Upper lobe of left lung (tissue), 4 donors: ENCODE measurements around the gene SDE2.

Experiments used
- EP300 ChIP-seq, 4 donors: sonication (generic); formaldehyde crosslinking; IDR thresholded peaks; one replicate each; pipeline ENCODE4 v1.5.1; 2017; ENCODE audit warnings: antibody characterized with exemption in 4 of 4, control low read depth in 2 of 4
- POLR2A ChIP-seq, 4 donors: fragments of 450-650 bp; IDR thresholded peaks; one replicate each; pipeline ENCODE4 v1.5.1; 2016 to 2017; ENCODE audit warnings: antibody characterized with exemption in 4 of 4, mild to moderate bottlenecking in 2 of 4
- TF ChIP-seq, protein P1 (sequence below), 6 experiments: fragments of 450-650 bp in 4 of 6; fragments of 200-600 bp in 2 of 6; sonication (generic) in 2 of 6; IDR thresholded peaks; one replicate each; pipeline ENCODE4 v1.5.1; 2016 to 2019; ENCODE audit warnings: antibody characterized with exemption in 6 of 6

DNA sequence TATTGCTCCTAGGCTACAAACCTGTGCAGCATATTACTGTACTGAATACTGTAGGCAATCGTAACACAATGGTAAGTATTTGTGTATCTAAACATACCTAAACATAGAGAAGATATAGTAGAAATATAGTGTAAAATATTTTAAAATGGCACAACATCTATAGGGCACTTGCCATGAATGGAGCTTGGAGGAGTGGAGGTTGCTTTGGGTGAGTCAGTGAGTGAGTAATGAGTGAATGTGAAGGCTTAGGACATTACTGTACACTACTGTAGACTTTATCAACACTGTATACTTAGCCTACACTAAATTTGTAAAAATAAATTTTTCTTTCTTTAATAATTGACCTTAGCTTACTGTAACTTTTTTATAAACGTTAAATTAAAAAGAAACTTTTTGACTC, 66.1 kb downstream of the SDE2 start:
- TF ChIP-seq EP300 (IDR thresholded peaks at IDR 0.05) (no peak), POLR2A (IDR thresholded peaks at IDR 0.05) (no peak)
- TF ChIP-seq, protein P1, sequence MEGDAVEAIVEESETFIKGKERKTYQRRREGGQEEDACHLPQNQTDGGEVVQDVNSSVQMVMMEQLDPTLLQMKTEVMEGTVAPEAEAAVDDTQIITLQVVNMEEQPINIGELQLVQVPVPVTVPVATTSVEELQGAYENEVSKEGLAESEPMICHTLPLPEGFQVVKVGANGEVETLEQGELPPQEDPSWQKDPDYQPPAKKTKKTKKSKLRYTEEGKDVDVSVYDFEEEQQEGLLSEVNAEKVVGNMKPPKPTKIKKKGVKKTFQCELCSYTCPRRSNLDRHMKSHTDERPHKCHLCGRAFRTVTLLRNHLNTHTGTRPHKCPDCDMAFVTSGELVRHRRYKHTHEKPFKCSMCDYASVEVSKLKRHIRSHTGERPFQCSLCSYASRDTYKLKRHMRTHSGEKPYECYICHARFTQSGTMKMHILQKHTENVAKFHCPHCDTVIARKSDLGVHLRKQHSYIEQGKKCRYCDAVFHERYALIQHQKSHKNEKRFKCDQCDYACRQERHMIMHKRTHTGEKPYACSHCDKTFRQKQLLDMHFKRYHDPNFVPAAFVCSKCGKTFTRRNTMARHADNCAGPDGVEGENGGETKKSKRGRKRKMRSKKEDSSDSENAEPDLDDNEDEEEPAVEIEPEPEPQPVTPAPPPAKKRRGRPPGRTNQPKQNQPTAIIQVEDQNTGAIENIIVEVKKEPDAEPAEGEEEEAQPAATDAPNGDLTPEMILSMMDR (IDR thresholded peaks at IDR 0.05): no peak
